MM.1S (cell line): ENCODE data around the gene NRXN3.

ENCODE experiments used
- EZH2 ChIP-seq: fragments of 300-600 bp; sonication (generic); optimal IDR thresholded peaks from 2 replicates; pipeline ENCODE3; 2017; ENCODE audit warnings: low read depth, mild to moderate bottlenecking, antibody characterized with exemption, low read length, mixed read lengths
- TF ChIP-seq, protein P1 (sequence below): fragments of 300-600 bp; sonication (generic); IDR thresholded peaks from 2 replicates; pipeline ENCODE4 v1.5.1; 2016; ENCODE audit warnings: antibody characterized with exemption, low read length, mixed read lengths

DNA sequence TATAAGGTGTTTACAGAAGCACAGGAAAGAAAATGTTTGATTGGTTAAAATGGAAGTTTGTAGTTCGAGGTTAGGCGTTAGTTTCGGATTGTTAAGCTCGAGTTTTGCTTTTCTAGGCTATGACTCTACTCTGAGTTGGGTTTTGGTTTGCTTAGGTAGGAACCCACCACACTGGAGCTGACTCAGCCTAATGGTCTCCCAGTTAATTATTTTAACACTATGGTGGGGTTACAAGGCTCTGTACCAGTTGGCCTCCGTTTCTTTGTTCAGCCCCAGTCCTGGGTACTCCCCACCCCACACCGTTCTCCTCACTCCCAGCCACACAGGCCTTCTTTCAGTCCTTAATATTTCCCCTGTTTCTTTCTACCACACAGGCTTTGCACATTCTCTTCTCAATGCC, 583.9 kb downstream of the NRXN3 start:
- TF ChIP-seq, protein P1, sequence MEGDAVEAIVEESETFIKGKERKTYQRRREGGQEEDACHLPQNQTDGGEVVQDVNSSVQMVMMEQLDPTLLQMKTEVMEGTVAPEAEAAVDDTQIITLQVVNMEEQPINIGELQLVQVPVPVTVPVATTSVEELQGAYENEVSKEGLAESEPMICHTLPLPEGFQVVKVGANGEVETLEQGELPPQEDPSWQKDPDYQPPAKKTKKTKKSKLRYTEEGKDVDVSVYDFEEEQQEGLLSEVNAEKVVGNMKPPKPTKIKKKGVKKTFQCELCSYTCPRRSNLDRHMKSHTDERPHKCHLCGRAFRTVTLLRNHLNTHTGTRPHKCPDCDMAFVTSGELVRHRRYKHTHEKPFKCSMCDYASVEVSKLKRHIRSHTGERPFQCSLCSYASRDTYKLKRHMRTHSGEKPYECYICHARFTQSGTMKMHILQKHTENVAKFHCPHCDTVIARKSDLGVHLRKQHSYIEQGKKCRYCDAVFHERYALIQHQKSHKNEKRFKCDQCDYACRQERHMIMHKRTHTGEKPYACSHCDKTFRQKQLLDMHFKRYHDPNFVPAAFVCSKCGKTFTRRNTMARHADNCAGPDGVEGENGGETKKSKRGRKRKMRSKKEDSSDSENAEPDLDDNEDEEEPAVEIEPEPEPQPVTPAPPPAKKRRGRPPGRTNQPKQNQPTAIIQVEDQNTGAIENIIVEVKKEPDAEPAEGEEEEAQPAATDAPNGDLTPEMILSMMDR: no peak
- no peak for TF ChIP-seq EZH2
